HL-60 (cell line): ENCODE results near the gene ARMC5.
A peak's percentile ranks its signal among the peaks of the same experiment; 100 is the strongest.

Experiments
- DNase-seq, 2 experiments: peaks; one replicate each; pipeline ENCODE4 v3.0.0-alpha.2; 2010 to 2020; ENCODE audit warnings: low read depth in 1 of 2, low spot score in 1 of 2
- H3K27ac ChIP-seq: fragments of 250-450 bp; sonication (Bioruptor Pico); replicated peaks from 2 replicates; pipeline ENCODE4 v1.5.1; 2020; ENCODE audit warnings: mild to moderate bottlenecking, moderate library complexity
- H3K27me3 ChIP-seq: fragments of 250-450 bp; sonication (Bioruptor Pico); 2 replicates; pipeline ENCODE4 v1.5.1; 2021; ENCODE audit warnings: mild to moderate bottlenecking, moderate library complexity; ENCODE audit not compliant: insufficient read depth, poor library complexity, severe bottlenecking
- H3K4me3 ChIP-seq: replicated peaks from 2 replicates; pipeline ENCODE4 v1.5.1; 2011; ENCODE audit warnings: mild to moderate bottlenecking, control low read depth, low read length; ENCODE audit not compliant: insufficient read depth
- CTCF ChIP-seq: IDR thresholded peaks from one replicate; pipeline ENCODE4 v1.5.1; 2011; ENCODE audit warnings: low read length, control low read depth, inconsistent platforms; ENCODE audit not compliant: insufficient read depth
- GABPA ChIP-seq: IDR thresholded peaks from 2 replicates; pipeline ENCODE4 v1.6.1; 2012; ENCODE audit warnings: low read depth
- POLR2AphosphoS5 ChIP-seq: IDR thresholded peaks from 2 replicates; pipeline ENCODE4 v1.6.1; 2012; ENCODE audit warnings: low read depth
- REST ChIP-seq: IDR thresholded peaks from 2 replicates; pipeline ENCODE4 v1.6.1; 2012; ENCODE audit warnings: low read depth; ENCODE audit not compliant: insufficient replicate concordance
- SPI1 ChIP-seq: IDR thresholded peaks from 2 replicates; pipeline ENCODE4 v1.6.1; 2012; ENCODE audit warnings: low read depth, mild to moderate bottlenecking, borderline replicate concordance

The ARMC5 gene

GRCh38 chr16:31460582-31461002 is 1.3 kb downstream of the ARMC5 start:
- H3K27me3 ChIP-seq = no peaks in the 10 kb centered on the region
- peak; percentile 35 to 40 for DNase-seq
- no peak for TF ChIP-seq SPI1
- no peak for TF ChIP-seq REST
- no peak for TF ChIP-seq POLR2AphosphoS5
- no peak for TF ChIP-seq GABPA
- peak; percentile 51 for TF ChIP-seq CTCF
- peak overlapping the region; percentile 41 for H3K4me3 ChIP-seq
- peak overlapping the region; percentile 46 for H3K27ac ChIP-seq

GRCh38 chr16:31461201-31461920 is 2.1 kb downstream of the ARMC5 start:
- no peak overlapping the region for H3K4me3 ChIP-seq
- DNase-seq = no peak
- H3K27ac ChIP-seq = no peak overlapping the region; the same call in 1 of the 2 replicates
- TF ChIP-seq GABPA (no peak), CTCF (no peak), REST (no peak), POLR2AphosphoS5 (no peak), SPI1 (no peak)
- no peaks in the 10 kb centered on the region for H3K27me3 ChIP-seq

- H3K4me3 ChIP-seq = no peak overlapping the region
- H3K27me3 ChIP-seq = no peaks in the 10 kb centered on the region
- no peak for TF ChIP-seq CTCF
- TF ChIP-seq POLR2AphosphoS5 = no peak
- no peak for TF ChIP-seq GABPA
- TF ChIP-seq REST = no peak
- TF ChIP-seq SPI1 = no peak
- H3K27ac ChIP-seq = no peak overlapping the region
- no peak for DNase-seq
Measured at GRCh38 chr16:31461921-31462804, 2.9 kb downstream of the ARMC5 start.
